ENCODE measurements around the gene MCRS1.

MCRS1 gene

GRCh38 chr12:49588721-49589516 lies 21.0 kb upstream of the MCRS1 start:
- H3K27ac Mint-ChIP-seq: no peak overlapping the region
- DNase-seq (ENCODE audit: low spot score): no peak
- H3K27me3 Mint-ChIP-seq (ENCODE audit: low read depth): no peaks in the 10 kb centered on the region
- H3K4me1 Mint-ChIP-seq (ENCODE audit: low read depth): no peaks in the 10 kb centered on the region
- no peak overlapping the region for H3K4me3 Mint-ChIP-seq
- no peaks in the 10 kb centered on the region for H3K9me3 Mint-ChIP-seq
- peaks cover 9% of the 10 kb centered on the region for H3K36me3 Mint-ChIP-seq (ENCODE audit: low read depth)

- Mint-ChIP-seq H3K4me1 (ENCODE audit: low read depth) (no peaks in the 10 kb centered on the region), H3K27me3 (ENCODE audit: low read depth) (no peaks in the 10 kb centered on the region), H3K27ac (no peak overlapping the region), H3K9me3 (no peaks in the 10 kb centered on the region), H3K36me3 (ENCODE audit: low read depth) (peaks cover 9% of the 10 kb centered on the region), H3K4me3 (no peak overlapping the region)
- DNase-seq (ENCODE audit: low spot score): no peak
Measured at GRCh38 chr12:49588281-49588680, 20.3 kb upstream of the MCRS1 start.

- no peak for DNase-seq (ENCODE audit: low spot score)
- H3K36me3 Mint-ChIP-seq (ENCODE audit: low read depth): peaks cover 9% of the 10 kb centered on the region
- no peaks in the 10 kb centered on the region for H3K4me1 Mint-ChIP-seq (ENCODE audit: low read depth)
- no peak overlapping the region for H3K27ac Mint-ChIP-seq
- H3K4me3 Mint-ChIP-seq: no peak overlapping the region
- no peaks in the 10 kb centered on the region for H3K27me3 Mint-ChIP-seq (ENCODE audit: low read depth)
- no peaks in the 10 kb centered on the region for H3K9me3 Mint-ChIP-seq
Measured at GRCh38 chr12:49587174-49587908, 19.4 kb upstream of the MCRS1 start.

- Mint-ChIP-seq H3K27me3 (ENCODE audit: low read depth) (no peaks in the 10 kb centered on the region), H3K27ac (no peak overlapping the region), H3K36me3 (ENCODE audit: low read depth) (peaks cover 3% of the 10 kb centered on the region), H3K9me3 (no peaks in the 10 kb centered on the region), H3K4me3 (no peak overlapping the region), H3K4me1 (ENCODE audit: low read depth) (peaks cover 7% of the 10 kb centered on the region)
- no peak for DNase-seq (ENCODE audit: low spot score)
Measured at GRCh38 chr12:49585477-49586459, 17.8 kb upstream of the MCRS1 start.

- DNase-seq (ENCODE audit: low spot score): no peak
- no peaks in the 10 kb centered on the region for H3K9me3 Mint-ChIP-seq
- no peaks in the 10 kb centered on the region for H3K36me3 Mint-ChIP-seq (ENCODE audit: low read depth)
- no peak overlapping the region for H3K27ac Mint-ChIP-seq
- H3K4me3 Mint-ChIP-seq: no peak overlapping the region
- H3K27me3 Mint-ChIP-seq (ENCODE audit: low read depth): no peaks in the 10 kb centered on the region
- peaks cover 14% of the 10 kb centered on the region for H3K4me1 Mint-ChIP-seq (ENCODE audit: low read depth)
Measured at GRCh38 chr12:49584591-49584990, 16.6 kb upstream of the MCRS1 start.

GRCh38 chr12:49583366-49584094 lies 15.6 kb upstream of the MCRS1 start:
- Mint-ChIP-seq H3K9me3 (no peaks in the 10 kb centered on the region), H3K4me3 (no peak overlapping the region), H3K4me1 (ENCODE audit: low read depth) (peaks cover 14% of the 10 kb centered on the region), H3K36me3 (ENCODE audit: low read depth) (no peaks in the 10 kb centered on the region), H3K27me3 (ENCODE audit: low read depth) (no peaks in the 10 kb centered on the region), H3K27ac (no peak overlapping the region)
- no peak for DNase-seq (ENCODE audit: low spot score)

GRCh38 chr12:49582850-49583249 lies 14.9 kb upstream of the MCRS1 start:
- Mint-ChIP-seq H3K27me3 (ENCODE audit: low read depth) (no peaks in the 10 kb centered on the region), H3K27ac (no peak overlapping the region), H3K4me3 (no peak overlapping the region), H3K9me3 (no peaks in the 10 kb centered on the region), H3K4me1 (ENCODE audit: low read depth) (peaks cover 14% of the 10 kb centered on the region), H3K36me3 (ENCODE audit: low read depth) (no peaks in the 10 kb centered on the region)
- DNase-seq (ENCODE audit: low spot score): no peak

- no peak for DNase-seq (ENCODE audit: low spot score)
- Mint-ChIP-seq H3K27me3 (ENCODE audit: low read depth) (no peaks in the 10 kb centered on the region), H3K4me1 (ENCODE audit: low read depth) (peaks cover 14% of the 10 kb centered on the region), H3K36me3 (ENCODE audit: low read depth) (no peaks in the 10 kb centered on the region), H3K27ac (no peak overlapping the region), H3K9me3 (no peaks in the 10 kb centered on the region), H3K4me3 (no peak overlapping the region)
Measured at GRCh38 chr12:49582201-49582600, 14.3 kb upstream of the MCRS1 start.

GRCh38 chr12:49580572-49581535 lies 12.9 kb upstream of the MCRS1 start:
- Mint-ChIP-seq H3K4me1 (ENCODE audit: low read depth) (peaks cover 14% of the 10 kb centered on the region), H3K36me3 (ENCODE audit: low read depth) (no peaks in the 10 kb centered on the region), H3K9me3 (no peaks in the 10 kb centered on the region), H3K4me3 (no peak overlapping the region), H3K27me3 (ENCODE audit: low read depth) (no peaks in the 10 kb centered on the region), H3K27ac (peak overlapping the region; percentile 2)
- DNase-seq (ENCODE audit: low spot score): peak; percentile 33

GRCh38 chr12:49578471-49579112 lies 10.7 kb upstream of the MCRS1 start:
- Mint-ChIP-seq H3K27me3 (ENCODE audit: low read depth) (no peaks in the 10 kb centered on the region), H3K27ac (no peak overlapping the region), H3K4me1 (ENCODE audit: low read depth) (peaks cover 14% of the 10 kb centered on the region), H3K4me3 (no peak overlapping the region), H3K9me3 (no peaks in the 10 kb centered on the region), H3K36me3 (ENCODE audit: low read depth) (peaks cover 5% of the 10 kb centered on the region)
- DNase-seq (ENCODE audit: low spot score): no peak

GRCh38 chr12:49577589-49578315 lies 9.8 kb upstream of the MCRS1 start:
- no peaks in the 10 kb centered on the region for H3K9me3 Mint-ChIP-seq

More at GRCh38 chr12:49577589-49578315, 9.8 kb upstream of the MCRS1 start:
- Mint-ChIP-seq H3K36me3 (ENCODE audit: low read depth) (peaks cover 8% of the 10 kb centered on the region), H3K4me1 (ENCODE audit: low read depth) (peaks cover 14% of the 10 kb centered on the region), H3K4me3 (no peak overlapping the region), H3K27me3 (ENCODE audit: low read depth) (no peaks in the 10 kb centered on the region), H3K27ac (no peak overlapping the region)
- no peak for DNase-seq (ENCODE audit: low spot score)

All from T-helper 2 cell treated with Interferon-gamma antibody and Interleukin-4, amounts not matched to agents 5 μg/mL and 100 μg/mL, for 36 hours (primary cell).